HG03521 (cell line): ENCODE measurements around the gene EFNB1.

Experiments used
- ATAC-seq: cut with Tn5 transposase; IDR thresholded peaks from one replicate; pipeline ENCODE4 v1.9.1; 2021; ENCODE audit warnings: mild to moderate bottlenecking, moderate library complexity; ENCODE audit not compliant: unreplicated experiment

The EFNB1 gene

GRCh38 chrX:68842781-68843581, 14.2 kb downstream of the EFNB1 start:
- ATAC-seq, result no peak

GRCh38 chrX:68843992-68844391, 15.2 kb downstream of the EFNB1 start:
- no peak for ATAC-seq

- ATAC-seq, result no peak
Measured at GRCh38 chrX:68844581-68844980, 15.8 kb downstream of the EFNB1 start.

- ATAC-seq, result no peak
Measured at GRCh38 chrX:68846536-68846935, 17.7 kb downstream of the EFNB1 start.

- no peak for ATAC-seq
Measured at GRCh38 chrX:68847172-68847571, 18.4 kb downstream of the EFNB1 start.

- ATAC-seq, result no peak
Measured at GRCh38 chrX:68848189-68848940, 19.5 kb downstream of the EFNB1 start.

- ATAC-seq, result no peak
Measured at GRCh38 chrX:68851082-68851481, 22.3 kb downstream of the EFNB1 start.

GRCh38 chrX:68852046-68852445, 23.2 kb downstream of the EFNB1 start:
- ATAC-seq, result no peak

- ATAC-seq, result no peak
Measured at GRCh38 chrX:68853665-68854251, 24.9 kb downstream of the EFNB1 start.

GRCh38 chrX:68865300-68865699, 36.5 kb downstream of the EFNB1 start:
- ATAC-seq, result no peak

GRCh38 chrX:68865926-68866325, 37.1 kb downstream of the EFNB1 start:
- ATAC-seq, result no peak

GRCh38 chrX:68867458-68868112, 38.8 kb downstream of the EFNB1 start:
- no peak for ATAC-seq

- no peak for ATAC-seq
Measured at GRCh38 chrX:68868316-68868715, 39.5 kb downstream of the EFNB1 start.

- no peak for ATAC-seq
Measured at GRCh38 chrX:68868902-68869800, 40.3 kb downstream of the EFNB1 start.

- ATAC-seq, result no peak
Measured at GRCh38 chrX:68870357-68870756, 41.5 kb downstream of the EFNB1 start.

- no peak for ATAC-seq
Measured at GRCh38 chrX:68872171-68872570, 43.4 kb downstream of the EFNB1 start.

GRCh38 chrX:68874076-68874475, 45.3 kb downstream of the EFNB1 start:
- ATAC-seq, result no peak

GRCh38 chrX:68876731-68877130, 47.9 kb downstream of the EFNB1 start:
- ATAC-seq, result no peak

- no peak for ATAC-seq
Measured at GRCh38 chrX:68877606-68878005, 48.8 kb downstream of the EFNB1 start.

GRCh38 chrX:68878977-68879645, 50.3 kb downstream of the EFNB1 start:
- ATAC-seq, result no peak
